SK-N-SH treated with all-trans-retinoic acid at 6 μM for 48 hours (cell line): ENCODE measurements around the gene HAPLN2.

Source experiments
- CSDC2 ChIP-seq: fragments of 250-450 bp; sonication (Bioruptor Pico); IDR thresholded peaks from 2 replicates; pipeline ENCODE4 v1.5.0; 2020; ENCODE audit warnings: mild to moderate bottlenecking, moderate library complexity
- ISL1 ChIP-seq: fragments of 250-450 bp; sonication (Bioruptor Pico); IDR thresholded peaks from 2 replicates; pipeline ENCODE4 v2.1.2; 2022; ENCODE audit warnings: mild to moderate bottlenecking, moderate library complexity
- PPARA ChIP-seq: fragments of 250-450 bp; sonication (Bioruptor Pico); IDR thresholded peaks from 2 replicates; pipeline ENCODE4 v1.5.0; 2020; ENCODE audit warnings: mild to moderate bottlenecking, borderline replicate concordance
- TSHZ2 ChIP-seq: fragments of 250-450 bp; sonication (Bioruptor Pico); IDR thresholded peaks from 2 replicates; pipeline ENCODE4 v1.5.0; 2020; ENCODE audit warnings: mild to moderate bottlenecking, moderate library complexity
- ZNF565 ChIP-seq: fragments of 450-650 bp; formaldehyde crosslinking; conservative IDR thresholded peaks from 2 replicates; pipeline ENCODE4 v1.5.0; 2020; ENCODE audit warnings: low read depth, mild to moderate bottlenecking, moderate library complexity
- ZNF8 ChIP-seq: fragments of 450-650 bp; formaldehyde crosslinking; IDR thresholded peaks from 2 replicates; pipeline ENCODE4 v1.5.0; 2020; ENCODE audit warnings: mild to moderate bottlenecking, moderate library complexity
- TF ChIP-seq, protein P1 (sequence below): fragments of 250-450 bp; sonication (Bioruptor Pico); IDR thresholded peaks from 2 replicates; pipeline ENCODE4 v1.8.0; 2020; ENCODE audit warnings: mild to moderate bottlenecking, moderate library complexity, borderline replicate concordance

DNA sequence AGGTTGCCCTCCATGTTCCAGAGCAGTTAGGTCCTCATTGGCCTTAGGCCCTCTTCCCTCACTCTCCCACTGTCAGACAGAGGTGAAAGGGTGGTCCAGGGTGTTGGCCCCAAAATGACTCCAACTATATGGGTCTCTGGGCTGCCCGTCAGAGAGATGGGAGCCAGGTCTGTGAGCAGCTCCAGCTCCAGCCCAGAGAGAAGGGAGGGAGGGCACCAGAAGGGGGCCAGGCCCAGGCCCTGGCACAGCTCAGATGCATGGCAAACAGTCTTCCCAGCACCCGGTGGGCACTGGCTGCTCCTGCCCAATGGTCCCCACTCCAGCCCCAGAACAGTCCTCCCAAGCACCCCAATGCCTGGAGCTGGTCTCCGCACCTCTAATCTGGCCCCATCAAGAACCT lies 24.9 kb downstream of the HAPLN2 start:
- TF ChIP-seq ZNF565 = no peak
- no peak for TF ChIP-seq ISL1 (CRISPR knock-in tag)
- TF ChIP-seq CSDC2 = no peak
- no peak for TF ChIP-seq TSHZ2
- TF ChIP-seq, protein P1, sequence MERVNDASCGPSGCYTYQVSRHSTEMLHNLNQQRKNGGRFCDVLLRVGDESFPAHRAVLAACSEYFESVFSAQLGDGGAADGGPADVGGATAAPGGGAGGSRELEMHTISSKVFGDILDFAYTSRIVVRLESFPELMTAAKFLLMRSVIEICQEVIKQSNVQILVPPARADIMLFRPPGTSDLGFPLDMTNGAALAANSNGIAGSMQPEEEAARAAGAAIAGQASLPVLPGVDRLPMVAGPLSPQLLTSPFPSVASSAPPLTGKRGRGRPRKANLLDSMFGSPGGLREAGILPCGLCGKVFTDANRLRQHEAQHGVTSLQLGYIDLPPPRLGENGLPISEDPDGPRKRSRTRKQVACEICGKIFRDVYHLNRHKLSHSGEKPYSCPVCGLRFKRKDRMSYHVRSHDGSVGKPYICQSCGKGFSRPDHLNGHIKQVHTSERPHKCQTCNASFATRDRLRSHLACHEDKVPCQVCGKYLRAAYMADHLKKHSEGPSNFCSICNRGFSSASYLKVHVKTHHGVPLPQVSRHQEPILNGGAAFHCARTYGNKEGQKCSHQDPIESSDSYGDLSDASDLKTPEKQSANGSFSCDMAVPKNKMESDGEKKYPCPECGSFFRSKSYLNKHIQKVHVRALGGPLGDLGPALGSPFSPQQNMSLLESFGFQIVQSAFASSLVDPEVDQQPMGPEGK (CRISPR knock-in tag) = no peak
- TF ChIP-seq ZNF8 (CRISPR knock-in tag) = no peak
- TF ChIP-seq PPARA (CRISPR knock-in tag) = no peak
